ENCODE results near the gene ARL5C. TPM values are rescaled to one million over a fixed set of nuclear protein-coding genes. Genes with fewer than 3 reads are reported as not detected.

The ARL5C gene
- total RNA-seq, 4 donors from 2014 or later: not detected

GRCh38 chr17:39150104-39150634, 15.8 kb downstream of the ARL5C start:
- TF ChIP-seq CTCF (IDR thresholded peaks at IDR 0.05): no peak
- ATAC-seq (ENCODE audit: low FRiP score): no peak
- no peak for DNase-seq (ENCODE audit: low spot score)

GRCh38 chr17:39147221-39148185, 18.5 kb downstream of the ARL5C start:
- TF ChIP-seq CTCF (IDR thresholded peaks at IDR 0.05): no peak
- ATAC-seq (ENCODE audit: low FRiP score): no peak
- no peak for DNase-seq (ENCODE audit: low spot score)

GRCh38 chr17:39146273-39146672, 19.7 kb downstream of the ARL5C start:
- ATAC-seq (ENCODE audit: low FRiP score) (no peak), DNase-seq (ENCODE audit: low spot score) (no peak)
- TF ChIP-seq CTCF (IDR thresholded peaks at IDR 0.05): no peak

- ATAC-seq (ENCODE audit: low FRiP score) (no peak), DNase-seq (ENCODE audit: low spot score) (no peak)
- no peak for TF ChIP-seq CTCF (IDR thresholded peaks at IDR 0.05)
Measured at GRCh38 chr17:39145143-39145542, 20.8 kb downstream of the ARL5C start.

GRCh38 chr17:39144416-39144840, 21.5 kb downstream of the ARL5C start:
- DNase-seq (ENCODE audit: low spot score) (peak; percentile 52), ATAC-seq (ENCODE audit: low FRiP score) (peak; percentile 64)
- no peak for TF ChIP-seq CTCF (IDR thresholded peaks at IDR 0.05)

GRCh38 chr17:39143552-39144093, 22.3 kb downstream of the ARL5C start:
- DNase-seq (ENCODE audit: low spot score): no peak
- TF ChIP-seq CTCF (IDR thresholded peaks at IDR 0.05): no peak
- ATAC-seq (ENCODE audit: low FRiP score): no peak

Measured in omental fat pad (tissue), 4 donors.